GM18951 (cell line): ENCODE data around the gene COASY.
A peak's percentile ranks its signal among the peaks of the same experiment; 100 is the strongest.

ENCODE experiments used
- POLR2A ChIP-seq: IDR thresholded peaks from 4 replicates; pipeline ENCODE4 v1.6.1; 2011; ENCODE audit warnings: mild to moderate bottlenecking; ENCODE audit not compliant: insufficient read length, insufficient read depth; ENCODE audit errors: extremely low read depth
- in situ Hi-C: fragments of 300-500 bp; cut with MboI; formaldehyde crosslinking; loops from one replicate; pipeline ENCODE4 v1.12.0; 2022; ENCODE audit warnings: low sequenced_read_pairs, mixed read lengths, inconsistent platforms; ENCODE audit not compliant: unreplicated experiment

COASY gene

DNA sequence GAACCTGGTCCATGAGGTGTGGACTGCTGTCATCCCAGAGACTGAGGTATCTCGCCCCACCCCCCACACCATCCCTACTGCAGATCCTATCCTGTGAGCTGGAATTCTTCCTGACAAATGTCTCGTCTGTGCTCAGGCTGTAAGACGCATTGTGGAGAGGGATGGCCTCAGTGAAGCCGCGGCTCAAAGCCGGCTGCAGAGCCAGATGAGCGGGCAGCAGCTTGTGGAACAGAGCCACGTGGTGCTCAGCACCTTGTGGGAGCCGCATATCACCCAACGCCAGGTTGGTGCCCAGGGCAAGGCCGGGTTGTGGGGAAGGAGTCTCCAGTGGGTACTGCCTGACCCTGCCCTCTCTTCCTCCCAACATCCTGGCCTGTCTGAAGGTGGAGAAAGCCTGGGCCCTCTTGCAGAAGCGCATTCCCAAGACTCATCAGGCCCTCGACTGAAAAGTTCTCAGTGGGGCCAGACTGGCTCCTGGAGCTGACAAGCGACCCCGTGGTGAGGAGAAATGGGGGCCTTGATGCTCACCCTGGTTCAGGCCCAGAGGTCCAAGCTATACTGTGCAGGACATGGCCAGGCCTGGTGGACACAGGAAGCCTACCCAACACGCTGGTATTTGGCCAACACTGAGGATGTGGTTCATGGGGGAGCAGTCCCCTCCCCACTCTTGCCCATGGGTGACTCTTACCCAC, 3.7 kb downstream of the COASY start:
- no peak for TF ChIP-seq POLR2A

DNA sequence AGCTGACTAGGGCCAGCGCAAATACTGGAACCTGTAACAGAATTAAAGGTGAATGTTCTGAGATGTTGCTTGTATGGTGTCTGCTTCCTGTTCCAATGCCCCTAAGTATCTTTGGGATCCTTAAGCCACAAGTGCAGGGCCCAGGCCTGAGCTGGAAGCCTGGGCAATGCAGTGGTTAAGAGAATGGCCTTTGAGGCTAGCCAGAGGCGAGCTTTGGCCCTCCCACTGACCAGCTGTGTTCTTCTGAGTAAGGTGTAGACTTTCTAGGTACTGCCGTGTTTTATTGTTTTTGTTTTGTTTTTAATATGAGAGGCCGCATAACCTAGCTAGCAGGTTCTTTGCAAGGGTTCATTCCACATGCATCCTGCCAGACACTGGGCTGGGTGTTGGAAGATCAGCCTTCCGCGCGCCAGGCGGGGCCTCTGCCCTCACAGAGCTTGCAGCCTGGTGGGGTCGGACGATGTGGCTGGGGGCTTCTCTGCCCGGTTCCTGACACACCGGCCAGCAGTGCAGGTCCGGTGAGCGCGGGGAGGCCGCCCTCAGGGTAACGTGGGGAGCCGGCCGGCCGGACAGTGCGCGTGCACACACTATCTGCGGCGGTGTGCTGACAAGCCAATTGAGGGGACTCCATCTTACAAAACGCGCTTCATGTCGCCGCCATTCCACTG, 4.4 kb downstream of the COASY start:
- TF ChIP-seq POLR2A: no peak
- in situ Hi-C loops: no loop called here

More for the DNA sequence above, 3.7 kb downstream of the COASY start:
- in situ Hi-C loops: no loop called here

DNA sequence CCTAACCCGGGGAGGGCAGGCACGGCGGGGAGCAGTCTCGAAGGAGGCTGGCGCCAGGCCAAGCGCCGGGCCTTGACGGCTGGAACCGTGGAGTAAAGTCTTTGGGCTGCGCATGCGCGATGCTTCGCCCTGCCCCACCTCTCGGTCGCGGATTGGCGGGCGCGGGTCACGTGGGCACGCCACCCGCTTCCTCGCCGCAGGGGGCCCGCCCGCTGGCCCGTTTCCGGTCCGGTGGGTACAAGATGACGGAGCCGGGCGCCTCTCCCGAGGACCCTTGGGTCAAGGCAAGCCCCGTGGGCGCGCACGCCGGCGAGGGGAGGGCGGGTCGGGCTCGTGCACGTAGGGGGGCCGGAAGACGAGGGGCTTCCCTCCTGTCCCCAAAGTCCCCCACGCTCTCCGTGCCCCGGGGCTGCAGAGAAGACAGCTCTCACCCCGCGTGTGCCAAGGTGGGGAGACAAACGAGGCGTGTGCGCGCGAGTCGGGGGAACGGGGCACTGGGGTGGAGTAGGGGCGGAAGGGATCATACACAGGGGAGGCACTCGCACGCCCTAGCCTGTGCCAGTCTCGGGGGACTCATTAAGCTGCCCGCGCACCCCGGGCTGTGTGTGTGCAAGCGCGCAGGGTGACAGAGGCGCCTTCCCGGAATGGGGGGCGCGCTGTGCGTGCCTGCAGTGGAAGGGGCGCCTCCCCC, 5.1 kb downstream of the COASY start, which contains the start of gene MLX:
Gene MLX (plus strand): TSS at position 218 of the 691 bp plus-strand sequence. CDS start 25 bp downstream, at position 243.
- in situ Hi-C loops: no loop called here
- peak; percentile 81 for TF ChIP-seq POLR2A

DNA sequence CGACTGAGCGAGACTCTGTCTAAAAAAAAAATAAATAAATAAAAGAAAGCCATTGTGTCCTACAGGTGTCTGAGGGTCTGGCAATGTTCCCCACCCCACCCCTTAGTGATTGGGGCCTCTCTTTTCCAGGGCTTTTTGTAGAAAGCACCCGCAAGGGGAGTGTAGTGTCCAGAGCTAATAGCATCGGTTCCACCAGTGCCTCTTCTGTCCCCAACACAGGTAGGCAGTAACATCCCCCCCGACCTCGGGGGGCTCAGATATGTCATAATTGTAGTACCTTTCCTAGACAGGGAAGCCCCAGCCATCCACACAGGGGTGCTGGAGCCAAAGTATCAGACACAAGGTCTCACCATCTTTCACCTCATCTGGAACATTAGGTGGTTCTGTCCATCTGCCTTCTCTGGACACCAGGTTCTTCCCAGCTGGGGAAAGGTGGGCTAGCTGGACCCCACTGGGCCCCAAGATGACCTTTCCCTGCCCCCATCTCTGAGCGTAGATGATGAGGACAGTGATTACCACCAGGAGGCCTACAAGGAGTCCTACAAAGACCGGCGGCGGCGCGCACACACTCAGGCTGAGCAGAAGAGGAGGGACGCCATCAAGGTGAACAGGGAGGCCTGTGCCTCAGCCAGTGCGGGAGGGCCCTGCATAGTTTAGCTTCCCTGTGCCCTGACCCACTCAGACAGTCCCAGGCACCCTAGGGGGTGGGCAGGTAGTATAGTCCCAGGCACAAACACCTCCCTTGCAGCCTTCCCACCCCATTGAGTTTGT, 6.6 kb downstream of the COASY start:
- no peak for TF ChIP-seq POLR2A
- in situ Hi-C loops: no loop called here

DNA sequence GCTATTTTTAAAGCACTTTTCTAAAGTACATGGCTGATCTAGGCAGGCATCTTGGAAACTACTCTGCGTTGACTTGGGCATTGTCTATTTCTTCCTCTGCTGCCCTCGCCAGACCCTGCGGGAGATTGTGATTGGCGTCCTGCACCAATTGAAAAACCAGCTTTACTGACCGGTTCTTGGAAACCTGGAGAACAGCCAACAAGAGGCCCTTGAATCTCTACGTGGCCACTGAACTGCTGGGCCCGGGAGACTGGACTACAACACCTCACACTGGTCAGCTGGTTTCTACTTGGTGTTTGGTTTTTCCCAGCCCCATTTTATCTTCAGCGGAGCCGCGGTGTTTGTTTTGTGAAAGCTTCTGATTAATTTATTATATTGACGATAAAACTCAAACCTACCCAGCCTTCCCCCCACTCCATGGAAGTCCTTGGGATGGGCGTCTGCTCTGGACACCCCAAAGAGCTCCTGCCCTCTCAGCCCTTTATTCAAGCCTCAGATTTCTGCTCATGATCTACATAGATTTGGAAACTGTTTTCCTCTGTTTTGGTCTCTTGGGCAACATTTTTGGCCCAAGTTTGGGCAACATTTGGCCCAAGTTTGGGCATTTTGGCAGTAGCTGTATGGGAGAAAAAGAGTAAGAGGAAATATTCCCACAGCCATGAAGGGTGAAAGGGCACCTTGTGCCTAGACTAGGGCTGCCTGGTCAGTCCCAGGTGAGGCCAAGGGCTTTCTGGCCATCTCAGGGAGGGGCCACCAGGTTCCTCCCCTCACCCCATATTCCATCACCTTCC, 9.7 kb downstream of the COASY start:
- in situ Hi-C loops: loop anchor here (5.0 kb wide), 1 partner anchor 101 kb away; no protein-coding TSS in a partner anchor
- no peak for TF ChIP-seq POLR2A

DNA sequence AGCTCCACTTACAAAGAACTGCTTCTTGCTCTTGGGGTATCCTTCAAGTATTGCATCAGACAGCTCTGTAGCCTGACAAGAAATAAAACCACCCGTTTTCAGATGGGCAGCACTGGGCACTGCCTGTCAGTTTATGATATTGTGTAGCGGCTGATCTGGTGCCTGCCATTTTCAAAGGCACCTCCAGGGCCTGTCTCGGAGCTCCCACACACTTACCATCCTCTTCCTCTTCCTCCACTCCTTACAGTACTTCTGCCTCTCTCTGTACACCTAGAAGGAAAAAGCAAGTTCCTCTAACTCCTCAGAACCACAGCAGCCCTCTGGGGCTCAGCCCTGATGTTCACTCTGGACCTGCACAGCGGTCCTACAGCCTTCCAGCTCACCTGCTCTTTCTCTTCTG, 11.1 kb downstream of the COASY start:
- in situ Hi-C loops: loop anchor here (5.0 kb wide), 1 partner anchor 99 kb away; no protein-coding TSS in a partner anchor
- TF ChIP-seq POLR2A: no peak

DNA sequence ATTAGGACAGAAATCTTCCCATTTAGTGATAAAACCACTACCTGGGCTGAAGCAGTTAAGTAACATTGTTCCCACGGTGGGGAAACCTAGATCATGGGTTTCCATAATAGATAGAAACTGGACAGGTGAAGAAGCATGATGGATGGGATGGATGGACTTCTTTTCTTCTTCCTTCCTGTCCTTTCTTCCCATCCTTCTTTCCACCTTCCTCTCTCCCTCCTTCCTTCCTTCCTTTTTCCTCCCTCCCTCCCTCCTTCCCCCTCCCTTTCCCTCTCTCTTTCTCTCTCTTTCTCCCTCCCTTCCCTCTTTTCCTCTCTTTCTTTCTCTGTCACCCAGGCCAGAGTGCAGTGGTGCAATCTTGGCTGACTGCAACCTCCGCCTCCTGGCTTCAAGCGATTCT, 12.5 kb downstream of the COASY start:
- TF ChIP-seq POLR2A: no peak
- in situ Hi-C loops: loop anchor here (5.0 kb wide), 1 partner anchor 98 kb away; no protein-coding TSS in a partner anchor

DNA sequence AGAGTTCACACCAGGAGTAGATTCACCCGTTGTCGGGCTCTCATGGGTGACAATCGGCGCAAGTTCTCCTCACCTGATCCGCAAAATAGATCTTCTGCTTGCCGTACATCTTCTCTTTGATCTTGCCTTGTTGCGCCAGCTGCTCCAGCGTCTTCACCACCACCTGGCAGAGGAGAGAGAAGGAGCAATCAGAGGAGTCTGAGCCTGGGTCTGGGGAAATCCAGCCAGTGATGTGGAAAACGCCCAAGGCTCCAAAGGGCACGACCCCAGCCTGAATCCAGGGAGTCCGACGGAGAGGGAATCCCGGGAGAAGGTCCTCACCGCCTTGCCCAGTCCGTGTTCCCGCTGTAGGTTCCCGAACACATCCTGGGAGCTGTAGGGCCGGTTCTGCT, 15.2 kb downstream of the COASY start:
- TF ChIP-seq POLR2A: no peak
- in situ Hi-C loops: no loop called here

DNA sequence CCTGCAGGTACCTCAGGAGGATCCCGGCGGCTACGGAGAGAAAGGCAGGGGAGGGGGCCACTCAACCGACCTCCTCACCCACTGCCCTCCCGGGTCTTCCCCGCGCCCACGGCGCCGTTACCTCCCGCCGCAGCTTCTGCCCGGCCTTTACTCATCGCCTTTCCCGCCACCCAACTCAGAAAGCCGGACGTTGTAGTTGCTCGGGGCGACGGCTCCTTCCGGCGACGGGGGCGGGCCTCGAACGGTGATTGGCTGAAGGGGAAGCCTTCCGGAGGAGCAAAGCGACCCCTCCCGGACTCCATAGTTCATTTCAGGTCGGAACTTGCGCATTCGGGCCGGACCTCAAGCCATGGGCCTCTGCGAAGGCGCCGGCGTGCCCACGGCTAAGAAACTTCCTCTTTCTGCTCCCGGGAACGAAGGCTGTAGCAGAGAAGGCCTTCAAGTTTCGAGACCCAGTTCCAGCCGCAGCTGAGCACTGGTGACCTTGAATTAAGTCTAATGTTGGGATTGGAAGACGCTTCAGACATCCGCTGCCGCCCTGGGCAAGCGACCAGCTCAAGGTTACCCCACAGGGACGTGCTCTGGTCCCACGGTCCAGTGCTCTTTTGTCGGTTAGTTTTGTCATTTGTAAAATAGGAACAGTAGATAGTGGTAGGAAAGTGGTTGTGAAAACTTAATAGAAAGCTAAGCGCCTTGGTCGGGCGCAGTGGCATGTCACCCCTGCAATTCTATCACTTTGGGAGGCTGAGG, 15.8 kb downstream of the COASY start, which contains the start of gene PSMC3IP:
Gene PSMC3IP (minus strand): TSS at position 198 of the 750 bp plus-strand sequence. CDS start 43 bp downstream, at position 155.
- in situ Hi-C loops: no loop called here

DNA sequence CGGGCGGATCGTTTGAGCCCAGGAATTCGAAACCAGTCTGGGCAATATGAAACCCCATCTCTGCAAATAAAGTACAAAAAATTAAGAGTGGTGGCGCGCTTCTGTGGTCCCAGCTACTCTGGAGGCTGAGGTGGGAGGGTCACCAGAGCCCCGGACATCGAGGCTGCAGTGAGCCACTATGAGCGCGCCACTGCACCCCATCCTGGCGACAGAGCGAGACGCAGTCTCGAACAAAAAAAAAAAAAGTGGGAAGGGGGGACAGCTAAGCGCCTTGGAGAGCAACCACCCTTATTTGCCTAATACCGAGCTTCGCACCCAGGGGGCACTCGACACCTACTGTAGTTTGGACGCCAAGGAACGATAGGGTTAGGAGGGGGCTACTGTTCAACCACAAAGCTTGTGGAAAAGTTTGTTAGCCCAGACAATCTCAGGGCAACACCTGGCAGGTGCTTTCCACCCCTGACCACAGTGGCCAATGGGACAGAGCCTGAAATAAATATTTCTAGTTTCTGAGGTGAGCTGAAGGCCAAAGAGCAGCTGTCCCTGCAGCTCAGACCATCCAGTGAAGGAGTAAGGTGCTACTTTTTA, 16.4 kb downstream of the COASY start:
- peak; percentile 27 for TF ChIP-seq POLR2A
- in situ Hi-C loops: no loop called here

More for the DNA sequence above, 15.8 kb downstream of the COASY start, which contains the start of gene PSMC3IP:
- peak; percentile 84 for TF ChIP-seq POLR2A
